Dedifferentiated amniotic fluid mesenchymal stem cell (primary cell): ENCODE measurements around the gene RNASE8.
A peak's percentile ranks its signal among the peaks of the same experiment; 100 is the strongest.
"Not testable (repeated sequence)": the region's sequence is repeated elsewhere in the genome, so short reads cannot be mapped to it uniquely, and the experiment has no call there.

ENCODE experiments used
- DNase-seq: peaks from one replicate; pipeline ENCODE4 v3.0.0-alpha.2; 2016; ENCODE audit errors: extremely low spot score

Gene RNASE8

GRCh38 chr14:21057803-21058675, at the start of gene RNASE8:
Gene RNASE8, plus strand, starts transcription at chr14:21057822. Its CDS starts 71 bp downstream, at chr14:21057893.
- DNase-seq, result no peak

DNA sequence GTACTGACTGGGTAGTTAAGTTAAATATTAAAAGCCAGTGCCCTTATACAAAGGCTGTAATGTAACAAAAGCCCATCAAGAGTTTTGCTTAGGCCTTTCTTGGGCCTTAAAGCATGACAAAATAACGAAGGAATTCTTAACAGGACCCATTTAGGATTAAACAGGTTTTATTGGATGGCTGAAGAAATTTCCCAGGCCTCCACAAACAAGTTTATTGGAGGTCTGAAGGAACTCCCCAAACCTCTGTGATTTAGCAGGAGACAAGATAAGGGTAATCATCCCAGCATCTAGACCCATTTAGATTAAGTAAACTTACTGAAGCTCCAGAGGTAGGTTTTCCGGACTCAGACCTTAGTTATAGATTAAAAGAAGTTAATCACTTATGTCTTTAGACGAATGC, 47.9 kb upstream of the RNASE8 start:
- not testable (repeated sequence) for DNase-seq

DNA sequence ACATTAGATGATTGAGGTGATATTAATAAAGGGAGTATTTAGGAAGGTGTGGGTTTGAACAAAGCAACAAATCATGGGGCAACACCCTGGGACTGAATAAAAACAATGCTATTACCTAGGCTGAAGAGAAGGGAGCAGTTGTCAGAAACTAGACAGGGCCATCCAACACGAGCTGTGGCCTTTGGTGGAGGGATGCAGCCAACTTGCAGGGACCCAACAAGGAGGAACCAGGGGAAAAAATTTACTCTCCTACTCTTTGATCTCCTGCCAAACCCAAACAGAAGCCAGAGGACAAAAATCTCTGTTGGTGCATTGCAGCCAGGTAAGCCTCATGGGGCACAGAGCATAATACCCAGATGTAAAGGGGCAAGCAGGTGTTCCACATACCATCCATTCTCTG, 46.5 kb upstream of the RNASE8 start:
- no peak for DNase-seq

DNA sequence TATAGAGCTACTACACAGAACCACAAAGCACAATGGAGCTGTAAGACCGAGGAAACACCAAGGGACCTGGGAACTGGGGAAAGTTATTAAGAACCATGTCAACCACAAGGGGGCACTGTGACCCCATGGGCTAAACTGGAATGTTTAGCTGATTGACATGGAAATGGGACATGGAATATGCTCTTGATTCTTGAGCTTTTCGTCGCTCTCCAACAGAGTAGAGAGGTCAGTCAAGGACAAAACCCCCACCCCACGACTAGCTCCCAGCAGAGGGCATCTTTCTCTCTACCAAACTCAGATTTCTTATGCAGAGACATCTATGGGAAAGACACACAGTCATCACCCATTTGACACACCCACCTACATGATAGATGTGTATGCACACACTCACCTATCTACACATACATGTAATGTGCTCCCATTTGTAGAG, 42.8 kb upstream of the RNASE8 start:
- peak; percentile 82 for DNase-seq

GRCh38 chr14:21015312-21015711, 42.3 kb upstream of the RNASE8 start:
- DNase-seq, result no peak

DNA sequence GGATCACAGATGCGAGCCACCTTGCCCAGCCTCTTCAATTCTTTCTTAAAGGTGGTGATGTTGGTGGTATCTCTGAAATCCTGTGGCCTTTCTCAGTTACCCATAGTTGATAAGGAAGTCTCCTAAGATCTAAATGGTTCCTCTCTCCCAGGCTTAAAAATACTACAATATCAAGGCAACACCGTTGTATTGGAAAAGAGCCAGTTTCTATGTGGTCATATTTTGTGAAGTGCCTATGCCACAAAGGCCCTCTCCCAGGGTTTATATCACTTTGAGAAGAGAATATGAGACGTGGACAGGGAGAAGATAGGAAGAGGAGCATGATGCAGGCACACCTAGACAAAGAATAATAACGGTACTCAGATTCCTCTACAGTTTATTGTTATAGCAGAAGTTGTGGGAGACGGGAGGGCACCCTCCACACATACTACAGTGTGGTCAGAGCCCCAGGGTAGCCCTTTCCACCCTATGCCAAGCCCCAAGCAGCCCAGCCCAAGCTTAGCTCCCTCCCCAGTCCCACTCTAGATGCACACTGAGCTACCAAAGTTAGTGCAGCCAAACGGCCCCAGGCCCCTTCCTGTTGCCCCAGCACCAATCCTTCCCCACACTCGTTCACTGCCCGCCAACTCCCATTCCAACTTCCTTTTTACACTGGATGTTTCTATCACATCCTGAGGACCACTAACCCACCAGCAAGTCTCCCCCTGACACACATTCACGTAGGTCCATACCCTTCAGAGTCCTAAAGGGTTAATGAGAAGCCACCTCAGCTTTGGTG, 41.0 kb upstream of the RNASE8 start:
- no peak for DNase-seq

- no peak for DNase-seq
Measured at GRCh38 chr14:21017528-21018245, 39.9 kb upstream of the RNASE8 start.

- no peak for DNase-seq
Measured at GRCh38 chr14:21018286-21018685, 39.3 kb upstream of the RNASE8 start.

DNA sequence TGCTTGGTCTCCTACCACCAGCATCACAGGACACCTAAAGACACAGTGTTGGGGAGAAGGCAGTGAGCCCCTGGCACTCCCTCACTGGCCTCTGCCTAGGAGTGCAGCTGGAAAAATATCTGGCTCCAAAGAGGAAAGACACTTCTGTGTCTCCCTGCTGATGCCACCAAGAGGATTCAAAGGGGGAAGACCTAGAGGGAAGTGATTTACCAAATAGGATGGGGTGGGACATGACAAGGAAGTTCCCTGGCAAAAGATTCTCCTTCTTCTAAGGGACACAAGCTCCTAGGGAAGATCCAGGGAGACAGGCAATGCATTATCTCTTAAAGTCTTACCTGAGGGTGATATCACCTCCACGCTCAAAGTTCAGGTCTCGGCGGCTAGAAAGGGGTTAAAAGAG, 38.8 kb upstream of the RNASE8 start:
- DNase-seq, result no peak

DNA sequence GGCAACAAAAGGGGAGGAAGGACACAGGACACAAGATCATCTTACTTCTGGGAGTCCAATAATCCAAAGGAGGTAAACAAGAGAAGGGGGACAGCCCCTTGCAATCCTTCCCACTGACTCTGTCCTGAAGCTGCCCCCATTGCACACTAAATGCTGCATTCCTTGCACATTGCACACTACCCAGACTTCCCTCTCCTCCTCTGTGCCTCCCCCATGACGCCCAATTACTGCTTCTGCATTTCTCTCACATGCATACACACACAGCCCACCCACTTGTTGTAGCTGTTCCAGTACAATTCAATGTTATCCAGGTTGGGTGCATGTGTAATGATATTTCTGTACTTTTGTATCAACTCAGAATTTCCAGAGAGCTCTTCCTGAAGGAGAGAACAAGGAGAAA, 38.3 kb upstream of the RNASE8 start:
- no peak for DNase-seq

GRCh38 chr14:21020977-21021545, 36.6 kb upstream of the RNASE8 start:
- no peak for DNase-seq

DNA sequence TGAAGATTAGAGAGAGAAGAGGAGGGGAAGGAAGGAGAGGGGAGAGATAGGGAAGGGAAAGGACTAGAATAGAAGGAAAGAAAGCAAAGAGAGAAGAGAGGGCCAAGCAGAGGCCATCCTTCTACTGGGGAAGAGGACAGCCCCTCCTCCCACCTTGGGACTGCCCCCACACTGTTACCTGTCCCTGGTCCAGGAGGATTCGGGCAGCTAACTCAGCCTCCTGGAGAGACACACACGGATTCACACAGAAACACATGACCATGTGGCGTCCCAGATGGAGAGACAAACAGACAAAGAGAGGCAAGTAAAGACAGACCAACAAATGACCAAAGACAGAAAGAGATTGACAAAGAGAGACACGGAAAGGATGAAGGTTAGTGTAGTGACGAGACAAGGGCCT, 34.9 kb upstream of the RNASE8 start:
- DNase-seq, result no peak

- no peak for DNase-seq
Measured at GRCh38 chr14:21023174-21023573, 34.4 kb upstream of the RNASE8 start.

GRCh38 chr14:21023817-21024584, 33.6 kb upstream of the RNASE8 start:
- no peak for DNase-seq

GRCh38 chr14:21024585-21025370, 32.8 kb upstream of the RNASE8 start, which contains the start of gene NDRG2:
Gene NDRG2, minus strand, starts transcription at chr14:21025061. Its CDS starts 1,746 bp downstream, at chr14:21023315.
- no peak for DNase-seq

DNA sequence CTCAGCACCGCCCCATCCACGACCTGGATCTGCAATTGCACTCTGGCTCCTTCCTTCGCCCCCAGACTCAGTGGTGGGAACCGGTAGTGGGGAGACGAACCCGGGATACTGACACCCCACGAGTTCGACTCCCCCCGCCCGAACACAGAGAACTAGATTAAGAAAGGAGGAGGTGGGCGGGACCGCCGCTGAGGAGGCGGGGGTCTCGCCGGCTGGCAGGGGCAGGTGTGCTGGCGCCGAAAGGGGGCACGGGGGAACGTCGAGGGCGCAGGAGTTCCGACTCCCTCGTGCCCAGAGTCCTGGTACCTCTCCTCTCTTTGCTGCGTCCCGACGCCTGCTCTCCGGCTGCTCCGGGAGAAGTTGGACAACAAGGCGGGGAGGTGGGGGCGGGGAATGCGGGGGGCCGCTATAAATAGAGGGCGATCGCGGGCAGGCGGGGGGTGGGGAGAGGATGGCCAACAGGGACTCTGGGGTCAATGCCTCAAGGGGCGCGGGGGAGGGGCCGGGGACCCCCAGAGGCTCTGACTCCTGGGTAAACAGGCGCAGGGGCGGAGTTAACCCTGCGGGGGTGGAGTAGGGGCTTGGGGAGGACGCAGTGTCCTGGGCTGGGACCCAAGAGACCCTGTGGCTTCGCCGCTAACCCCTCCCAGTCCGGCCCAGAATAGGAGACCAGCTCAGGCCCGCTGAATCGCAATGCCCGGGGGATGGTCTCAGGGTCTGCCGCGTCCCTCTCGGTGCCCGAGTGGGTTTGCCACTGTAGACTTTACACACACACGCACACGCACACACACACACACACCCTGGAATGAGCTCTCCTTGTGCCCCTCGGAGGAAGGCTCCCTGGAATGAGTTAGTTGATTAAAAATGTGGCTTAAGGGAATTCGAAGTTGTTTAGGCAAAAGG, 32.0 kb upstream of the RNASE8 start:
- no peak for DNase-seq

DNA sequence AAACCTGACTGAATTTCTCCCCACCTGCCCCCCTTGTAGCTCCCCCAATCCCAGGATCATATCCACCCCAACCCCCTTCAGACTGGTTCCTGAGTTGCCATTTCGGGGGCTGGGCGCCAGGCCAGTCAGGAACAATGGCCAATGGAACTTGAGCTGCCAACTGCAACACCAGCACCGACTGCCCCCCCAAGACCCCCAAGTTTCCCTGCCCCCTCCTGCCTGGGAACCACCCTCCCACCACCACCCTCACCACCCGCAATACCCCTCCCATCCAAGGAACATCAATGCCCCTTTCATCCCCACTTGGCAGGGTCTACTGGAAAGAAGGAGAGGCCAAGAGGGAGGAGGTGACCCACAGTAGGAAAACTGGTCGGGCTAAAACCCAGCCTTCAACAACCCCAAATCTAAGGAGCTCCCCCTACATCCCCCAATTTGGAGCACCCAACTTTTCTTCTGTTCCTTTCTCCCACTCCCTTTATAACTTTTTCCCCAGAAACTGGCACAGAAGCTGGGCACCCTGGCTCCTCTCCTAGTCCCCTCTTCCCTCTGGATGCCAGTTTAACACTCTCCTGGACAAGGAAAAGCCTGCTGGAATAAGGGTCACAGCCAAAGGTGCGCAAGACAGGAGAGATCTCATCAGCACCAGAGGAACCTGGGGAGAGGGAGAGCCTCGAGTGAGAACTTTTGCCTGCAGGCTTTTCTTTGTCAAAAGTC, 31.2 kb upstream of the RNASE8 start:
- DNase-seq, result no peak

DNA sequence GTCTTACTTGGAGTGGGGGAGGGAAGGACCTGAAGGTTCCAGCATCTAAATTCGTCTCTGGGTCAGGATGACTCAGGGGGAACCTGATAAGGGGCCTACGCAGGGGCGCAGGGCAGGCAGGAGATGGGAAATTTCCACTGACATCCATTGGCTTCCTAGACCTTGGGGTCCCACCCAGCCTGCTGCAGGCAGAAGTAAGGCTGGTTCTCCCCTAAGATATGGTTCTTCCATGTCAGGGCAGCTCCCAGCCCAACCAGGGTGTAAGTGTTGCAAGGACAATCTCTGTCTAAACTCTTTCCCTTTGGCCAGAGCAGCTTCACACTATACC, 30.7 kb upstream of the RNASE8 start:
- DNase-seq, result no peak

DNA sequence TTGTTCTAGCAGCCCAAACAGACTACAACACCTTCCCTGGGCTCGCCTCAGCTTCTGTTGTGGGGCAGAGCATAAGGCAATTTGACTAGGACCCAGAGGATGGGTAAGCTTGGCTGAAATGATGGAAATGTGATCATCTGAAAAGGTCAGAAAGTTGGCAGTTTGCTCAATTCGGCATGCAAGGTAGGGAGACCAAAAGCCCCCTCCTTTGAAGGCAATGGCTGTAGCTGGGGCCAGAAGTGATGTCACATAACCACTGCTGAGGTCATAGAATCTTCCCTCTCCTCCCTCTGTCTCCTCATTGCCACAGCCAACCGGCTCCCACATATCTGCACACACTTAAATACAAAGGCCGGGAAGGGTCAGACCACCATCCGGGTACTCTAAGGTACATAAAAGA, 27.7 kb upstream of the RNASE8 start, which contains the start of gene TPPP2:
Gene TPPP2, plus strand, starts transcription at position 301 of the 400 bp plus-strand sequence. CDS start 365 bp downstream, outside the sequence.
- DNase-seq, result no peak
